BE2C (cell line): ENCODE data around the gene MICOS13.

Experiments
- DNase-seq: peaks from one replicate; pipeline ENCODE4 v3.0.0-alpha.2; 2020
- H3K27me3 ChIP-seq: fragments of 250-450 bp; sonication (Bioruptor Pico); 2 replicates; pipeline ENCODE4 v1.5.1; 2020; ENCODE audit warnings: mild to moderate bottlenecking
- H3K36me3 ChIP-seq: fragments of 250-450 bp; sonication (Bioruptor Pico); 2 replicates; pipeline ENCODE4 v1.5.1; 2020; ENCODE audit warnings: mild to moderate bottlenecking
- H3K4me1 ChIP-seq: fragments of 250-450 bp; sonication (Bioruptor Pico); 2 replicates; pipeline ENCODE4 v1.5.1; 2020
- H3K4me3 ChIP-seq: 2 replicates; pipeline ENCODE4 v1.5.1; 2011; ENCODE audit warnings: low read depth, low read length
- H3K9me3 ChIP-seq: fragments of 250-450 bp; sonication (Bioruptor Pico); 2 replicates; pipeline ENCODE4 v1.5.1; 2020
- TF ChIP-seq, protein P1 (sequence below): IDR thresholded peaks from 2 replicates; pipeline ENCODE4 v1.5.1; 2012; ENCODE audit warnings: mild to moderate bottlenecking, low read depth, low read length

Gene MICOS13

DNA sequence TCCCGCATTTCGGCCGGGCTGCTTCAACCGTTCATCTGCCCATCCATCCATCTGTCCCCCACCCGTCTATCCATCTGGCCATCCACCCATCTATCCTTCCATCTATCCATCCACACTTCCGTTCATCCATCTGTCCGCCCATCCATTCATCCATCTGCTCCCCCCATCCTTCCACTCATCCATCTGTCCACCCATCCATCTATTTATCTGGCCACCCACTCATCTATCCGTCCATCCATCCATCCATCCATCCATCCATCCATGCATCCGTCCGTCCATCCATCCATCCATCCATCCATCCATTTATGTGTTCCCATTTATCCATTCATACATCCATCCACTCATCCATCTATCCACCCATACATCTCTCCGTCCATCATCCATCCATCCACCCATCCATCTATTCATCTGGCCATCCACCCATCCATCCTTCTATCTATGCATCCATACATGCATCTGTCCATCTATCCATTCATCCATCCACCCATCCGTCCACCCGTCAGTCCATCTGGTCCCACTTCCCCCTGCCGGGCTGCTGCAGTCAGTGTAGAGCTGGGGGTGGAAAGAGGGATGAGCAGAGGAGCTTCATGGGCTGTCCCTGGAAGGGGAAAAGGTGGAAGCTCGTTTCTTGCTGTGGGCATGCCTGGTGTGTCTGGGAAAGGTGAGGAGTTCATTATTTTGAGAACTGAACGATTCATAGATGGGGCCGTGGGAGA is 1.2 kb upstream of the MICOS13 start:
- no peaks in the 10 kb centered on the region for H3K9me3 ChIP-seq
- H3K36me3 ChIP-seq, result no peaks in the 10 kb centered on the region
- H3K4me3 ChIP-seq, result peak overlapping the region; percentile 88
- H3K27me3 ChIP-seq, result no peaks in the 10 kb centered on the region
- DNase-seq, result no peak
- H3K4me1 ChIP-seq, result no peaks in the 10 kb centered on the region
- TF ChIP-seq, protein P1, sequence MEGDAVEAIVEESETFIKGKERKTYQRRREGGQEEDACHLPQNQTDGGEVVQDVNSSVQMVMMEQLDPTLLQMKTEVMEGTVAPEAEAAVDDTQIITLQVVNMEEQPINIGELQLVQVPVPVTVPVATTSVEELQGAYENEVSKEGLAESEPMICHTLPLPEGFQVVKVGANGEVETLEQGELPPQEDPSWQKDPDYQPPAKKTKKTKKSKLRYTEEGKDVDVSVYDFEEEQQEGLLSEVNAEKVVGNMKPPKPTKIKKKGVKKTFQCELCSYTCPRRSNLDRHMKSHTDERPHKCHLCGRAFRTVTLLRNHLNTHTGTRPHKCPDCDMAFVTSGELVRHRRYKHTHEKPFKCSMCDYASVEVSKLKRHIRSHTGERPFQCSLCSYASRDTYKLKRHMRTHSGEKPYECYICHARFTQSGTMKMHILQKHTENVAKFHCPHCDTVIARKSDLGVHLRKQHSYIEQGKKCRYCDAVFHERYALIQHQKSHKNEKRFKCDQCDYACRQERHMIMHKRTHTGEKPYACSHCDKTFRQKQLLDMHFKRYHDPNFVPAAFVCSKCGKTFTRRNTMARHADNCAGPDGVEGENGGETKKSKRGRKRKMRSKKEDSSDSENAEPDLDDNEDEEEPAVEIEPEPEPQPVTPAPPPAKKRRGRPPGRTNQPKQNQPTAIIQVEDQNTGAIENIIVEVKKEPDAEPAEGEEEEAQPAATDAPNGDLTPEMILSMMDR, result no peak

DNA sequence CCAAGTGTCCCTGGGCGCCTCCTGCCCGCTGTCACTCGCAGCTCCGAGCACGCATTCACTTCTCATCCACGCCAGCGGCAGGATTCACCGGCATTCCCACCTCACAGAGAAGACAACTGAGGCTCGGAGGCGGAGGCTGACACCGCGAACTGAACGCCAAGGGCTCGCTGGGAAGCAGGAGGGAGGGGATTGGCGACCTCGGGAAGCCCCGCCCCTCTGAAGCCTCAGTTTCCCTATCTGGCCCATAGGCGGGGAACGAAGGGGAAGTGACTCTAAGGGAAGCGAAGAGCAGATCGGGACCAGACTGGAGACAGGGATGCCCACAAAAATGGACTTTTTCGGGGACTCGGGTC is 256 bp downstream of the MICOS13 start:
- H3K4me1 ChIP-seq, result no peaks in the 10 kb centered on the region
- peak overlapping the region; percentile 88 for H3K4me3 ChIP-seq
- no peaks in the 10 kb centered on the region for H3K27me3 ChIP-seq
- no peak for DNase-seq
- H3K9me3 ChIP-seq, result no peaks in the 10 kb centered on the region
- TF ChIP-seq, protein P1, result no peak
- H3K36me3 ChIP-seq, result no peaks in the 10 kb centered on the region

DNA sequence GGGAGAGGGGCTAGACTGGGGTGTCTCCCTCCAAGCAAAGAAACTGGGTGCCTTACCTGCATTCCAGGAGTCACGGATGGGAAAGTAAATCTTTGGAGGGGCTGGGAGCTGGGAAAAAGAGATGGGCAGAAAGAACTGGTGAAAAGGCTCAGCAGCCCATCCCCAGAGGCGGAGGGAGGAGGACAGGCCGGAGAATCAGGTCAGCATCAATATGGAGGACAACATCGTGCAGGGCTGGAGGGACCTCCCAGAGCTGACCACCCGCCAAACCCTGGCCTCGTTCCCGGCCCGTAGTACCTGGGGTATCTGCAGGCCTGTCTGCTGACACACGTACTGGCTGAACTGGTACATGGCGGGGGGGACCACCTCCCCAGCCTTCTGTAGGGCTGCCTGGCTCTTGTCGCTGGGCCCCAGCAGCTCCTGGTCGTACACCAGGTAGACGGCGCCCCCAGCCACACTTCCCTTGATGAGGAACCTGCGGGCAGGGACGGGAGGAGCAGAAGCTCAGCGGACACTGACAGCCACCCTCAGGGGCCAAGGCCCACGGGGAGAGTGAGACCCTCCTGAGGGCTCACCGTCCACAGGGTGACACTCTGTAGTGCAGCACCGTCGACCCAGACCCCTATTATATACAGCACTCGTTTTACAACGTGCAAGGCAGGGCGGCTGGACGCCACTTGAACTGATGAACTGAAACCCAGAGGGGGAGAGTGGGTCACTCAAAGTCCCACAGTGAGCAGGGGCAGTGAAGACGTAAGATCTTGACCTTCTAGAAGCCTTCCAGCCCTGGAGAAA is 830 bp downstream of the MICOS13 start:
- H3K9me3 ChIP-seq, result no peaks in the 10 kb centered on the region
- no peaks in the 10 kb centered on the region for H3K4me1 ChIP-seq
- H3K36me3 ChIP-seq, result no peaks in the 10 kb centered on the region
- TF ChIP-seq, protein P1, result no peak
- no peaks in the 10 kb centered on the region for H3K27me3 ChIP-seq
- DNase-seq, result no peak
- peak overlapping the region; percentile 88 for H3K4me3 ChIP-seq

DNA sequence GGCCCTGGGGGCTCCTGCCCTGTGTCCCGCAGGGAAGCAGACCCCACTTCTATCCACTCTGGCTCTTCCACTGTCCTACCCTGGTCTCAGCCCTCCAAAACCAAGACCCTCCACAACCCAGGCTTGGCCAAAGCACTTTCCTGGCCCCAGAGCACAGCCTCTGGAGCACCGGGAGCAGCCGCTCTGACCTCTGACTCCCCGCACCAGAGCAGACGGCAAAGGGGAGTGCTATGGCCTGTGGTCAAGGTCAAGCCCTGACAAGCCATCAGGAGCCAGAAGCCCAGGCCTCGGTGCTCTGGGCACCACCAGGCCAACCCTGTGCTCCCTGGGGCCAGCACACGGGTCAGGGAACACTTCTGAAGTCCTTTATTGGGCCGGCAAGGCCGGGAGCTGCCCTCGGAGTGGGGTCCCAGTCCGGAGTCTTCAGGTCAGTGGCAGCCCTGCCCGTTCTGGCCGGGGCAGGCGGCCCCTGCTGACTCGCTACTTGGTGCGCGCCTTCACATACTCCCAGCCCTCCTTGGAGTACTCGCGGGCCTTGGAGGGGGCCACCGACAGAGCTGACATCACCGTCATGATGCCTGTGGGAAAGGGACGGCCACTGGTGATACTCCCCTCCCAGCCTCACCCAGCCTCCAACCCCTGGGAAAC is 2.1 kb downstream of the MICOS13 start:
- no peak overlapping the region for H3K4me3 ChIP-seq
- no peaks in the 10 kb centered on the region for H3K4me1 ChIP-seq
- no peaks in the 10 kb centered on the region for H3K36me3 ChIP-seq
- H3K27me3 ChIP-seq, result no peaks in the 10 kb centered on the region
- TF ChIP-seq, protein P1, result no peak
- DNase-seq, result no peak
- no peaks in the 10 kb centered on the region for H3K9me3 ChIP-seq

DNA sequence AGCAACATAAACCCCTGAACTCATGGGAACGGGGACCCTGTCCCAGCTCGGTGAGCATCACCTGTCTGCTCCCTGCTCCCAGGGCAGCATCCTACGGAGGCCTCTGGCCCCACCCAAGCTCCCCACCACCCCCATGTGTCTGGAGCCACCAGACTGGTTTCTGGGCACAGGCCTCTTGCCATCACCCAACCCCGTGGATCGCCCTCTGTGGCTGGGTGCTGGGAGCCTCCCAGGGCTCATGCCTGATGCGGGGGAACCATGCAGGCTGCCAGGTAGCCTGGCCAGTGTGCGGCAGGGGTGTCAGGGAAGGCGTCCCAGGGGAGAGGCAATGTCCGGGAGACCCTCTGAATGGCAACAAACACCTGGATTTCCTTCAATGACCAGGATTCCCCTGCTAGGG is 2.7 kb downstream of the MICOS13 start:
- DNase-seq, result no peak
- TF ChIP-seq, protein P1, result no peak
- H3K4me1 ChIP-seq, result no peaks in the 10 kb centered on the region
- H3K36me3 ChIP-seq, result no peaks in the 10 kb centered on the region
- H3K4me3 ChIP-seq, result no peak overlapping the region
- H3K9me3 ChIP-seq, result no peaks in the 10 kb centered on the region
- no peaks in the 10 kb centered on the region for H3K27me3 ChIP-seq

DNA sequence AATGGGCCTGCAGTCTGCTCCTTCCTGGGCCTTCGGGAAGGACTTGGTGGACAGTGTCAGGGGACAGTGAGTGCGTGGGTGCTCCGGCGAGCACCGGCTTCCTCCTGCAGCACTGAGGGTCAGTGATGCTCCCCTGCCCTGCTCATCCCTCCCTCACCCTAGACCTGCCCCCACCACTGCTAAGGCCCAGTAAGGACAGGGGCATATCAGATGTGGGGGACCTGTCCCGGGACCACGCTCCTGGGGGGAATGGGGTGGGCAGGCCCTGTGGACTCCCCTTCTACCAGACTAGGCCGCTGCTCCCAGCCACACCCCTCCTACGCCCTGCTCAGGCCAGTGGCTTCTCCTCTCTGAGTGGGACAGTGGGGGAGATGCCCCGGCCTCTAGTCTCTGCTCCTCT is 3.2 kb downstream of the MICOS13 start:
- H3K36me3 ChIP-seq, result peaks cover under 1% of the 10 kb centered on the region
- no peak for DNase-seq
- H3K4me1 ChIP-seq, result no peaks in the 10 kb centered on the region
- TF ChIP-seq, protein P1, result no peak
- H3K4me3 ChIP-seq, result no peak overlapping the region
- H3K27me3 ChIP-seq, result no peaks in the 10 kb centered on the region
- H3K9me3 ChIP-seq, result no peaks in the 10 kb centered on the region
